GM21526 (cell line): Measurements from ENCODE around the gene UGT1A9.
"Not testable (repeated sequence)": the region's sequence is repeated elsewhere in the genome, so short reads cannot be mapped to it uniquely, and the experiment has no call there.

Experiments
- ATAC-seq: cut with Tn5 transposase; IDR thresholded peaks from one replicate; pipeline ENCODE4 v1.9.1; 2021; ENCODE audit warnings: moderate library complexity; ENCODE audit not compliant: unreplicated experiment, low FRiP score

The UGT1A9 gene

GRCh38 chr2:233707940-233708644 is 36.4 kb downstream of the UGT1A9 start:
- ATAC-seq: no peak

GRCh38 chr2:233708942-233709341 is 37.2 kb downstream of the UGT1A9 start:
- no peak for ATAC-seq

- no peak for ATAC-seq
Measured at GRCh38 chr2:233711312-233712008, 39.8 kb downstream of the UGT1A9 start.

- no peak for ATAC-seq
Measured at GRCh38 chr2:233712611-233713261, 41.0 kb downstream of the UGT1A9 start, which contains the start of gene UGT1A5. TSS of gene UGT1A5 (plus strand) at chr2:233712907. CDS start at chr2:233712992, 85 bp downstream.

- no peak for ATAC-seq
Measured at GRCh38 chr2:233713262-233713615, 41.5 kb downstream of the UGT1A9 start.

GRCh38 chr2:233714121-233714520 is 42.4 kb downstream of the UGT1A9 start:
- ATAC-seq: no peak

GRCh38 chr2:233718552-233718951 is 46.9 kb downstream of the UGT1A9 start, which contains the start of gene UGT1A4:
TSS of gene UGT1A4 (plus strand) at chr2:233718736. CDS start at chr2:233718821, 85 bp downstream.
- no peak for ATAC-seq

GRCh38 chr2:233728723-233729301 is 57.1 kb downstream of the UGT1A9 start, which contains the start of gene UGT1A3:
TSS of gene UGT1A3 (plus strand) at chr2:233729042. CDS start at chr2:233729127, 85 bp downstream.
- no peak for ATAC-seq

- not testable (repeated sequence) for ATAC-seq
Measured at GRCh38 chr2:233736868-233737653, 65.4 kb downstream of the UGT1A9 start.

GRCh38 chr2:233740870-233741269 is 69.2 kb downstream of the UGT1A9 start:
- ATAC-seq: no peak

GRCh38 chr2:233743464-233744259 is 72.0 kb downstream of the UGT1A9 start:
- ATAC-seq: no peak

GRCh38 chr2:233745073-233745755 is 73.5 kb downstream of the UGT1A9 start:
- no peak for ATAC-seq

- ATAC-seq: not testable (repeated sequence)
Measured at GRCh38 chr2:233745838-233746237, 74.1 kb downstream of the UGT1A9 start.

GRCh38 chr2:233746475-233747282 is 75.0 kb downstream of the UGT1A9 start:
- no peak for ATAC-seq

GRCh38 chr2:233747283-233747544 is 75.5 kb downstream of the UGT1A9 start:
- no peak for ATAC-seq

- not testable (repeated sequence) for ATAC-seq
Measured at GRCh38 chr2:233750689-233751088, 79.0 kb downstream of the UGT1A9 start.

- ATAC-seq: not testable (repeated sequence)
Measured at GRCh38 chr2:233751212-233752009, 79.7 kb downstream of the UGT1A9 start.
